Kidney tubule cell (primary cell): ENCODE results near the gene ACD.

Source experiments
- DNase-seq: peaks from one replicate; pipeline ENCODE4 v3.0.0-alpha.2; 2018; ENCODE audit warnings: low spot score

Gene ACD

GRCh38 chr16:67675999-67676398 is 15.9 kb upstream of the ACD start:
- DNase-seq = no peak

- no peak for DNase-seq
Observed at GRCh38 chr16:67675579-67675935, 15.5 kb upstream of the ACD start.

- no peak for DNase-seq
Observed at GRCh38 chr16:67674851-67675578, 15.0 kb upstream of the ACD start.

GRCh38 chr16:67673712-67674580 is 13.9 kb upstream of the ACD start:
- peak; percentile 60 for DNase-seq

- DNase-seq = peak; percentile 79
Observed at GRCh38 chr16:67672739-67673662, 12.9 kb upstream of the ACD start.

- no peak for DNase-seq
Observed at GRCh38 chr16:67672306-67672705, 12.2 kb upstream of the ACD start.

GRCh38 chr16:67669499-67670101 is 9.5 kb upstream of the ACD start:
- DNase-seq = no peak

GRCh38 chr16:67668495-67669157 is 8.6 kb upstream of the ACD start:
- DNase-seq = no peak

GRCh38 chr16:67667817-67668494 is 7.9 kb upstream of the ACD start:
- peak; percentile 95 for DNase-seq

GRCh38 chr16:67667453-67667816 is 7.4 kb upstream of the ACD start:
- DNase-seq = no peak

- DNase-seq = peak; percentile 81
Observed at GRCh38 chr16:67666559-67667452, 6.7 kb upstream of the ACD start, which contains the start of the genes C16orf86 and ENKD1. TSS of gene C16orf86 (plus strand) at chr16:67666814. CDS start at chr16:67666971, 157 bp downstream. TSS of gene ENKD1 (minus strand) at chr16:67666750. CDS start at chr16:67666442, 308 bp downstream.

- peak; percentile 38 for DNase-seq
Observed at GRCh38 chr16:67666032-67666551, 6.0 kb upstream of the ACD start.

GRCh38 chr16:67665598-67665997 is 5.5 kb upstream of the ACD start:
- DNase-seq = no peak

GRCh38 chr16:67664871-67665270 is 4.8 kb upstream of the ACD start:
- no peak for DNase-seq

GRCh38 chr16:67664258-67664657 is 4.2 kb upstream of the ACD start:
- no peak for DNase-seq

- no peak for DNase-seq
Observed at GRCh38 chr16:67663877-67664222, 3.8 kb upstream of the ACD start.

GRCh38 chr16:67663151-67663876 is 3.3 kb upstream of the ACD start:
- peak; percentile 33 for DNase-seq

GRCh38 chr16:67662653-67663010 is 2.6 kb upstream of the ACD start:
- no peak for DNase-seq
